HG03571 (cell line): ENCODE results near the gene INKA2.

Experiments used
- ATAC-seq: cut with Tn5 transposase; IDR thresholded peaks from one replicate; pipeline ENCODE4 v1.9.1; 2021; ENCODE audit not compliant: unreplicated experiment

Gene INKA2

GRCh38 chr1:111733183-111733991 lies 5.8 kb downstream of the INKA2 start:
- ATAC-seq = no peak

GRCh38 chr1:111732718-111733117 lies 6.5 kb downstream of the INKA2 start:
- no peak for ATAC-seq

- no peak for ATAC-seq
These were observed 7.2 kb downstream of the INKA2 start for GRCh38 chr1:111731956-111732355.

- no peak for ATAC-seq
These were observed 8.5 kb downstream of the INKA2 start for GRCh38 chr1:111730706-111731105.

- ATAC-seq = no peak
These were observed 9.1 kb downstream of the INKA2 start for GRCh38 chr1:111729946-111730681.

GRCh38 chr1:111729271-111729921 lies 9.8 kb downstream of the INKA2 start:
- no peak for ATAC-seq

- ATAC-seq = no peak
These were observed 12.1 kb downstream of the INKA2 start for GRCh38 chr1:111727056-111727455.

GRCh38 chr1:111725192-111725591 lies 14.0 kb downstream of the INKA2 start:
- no peak for ATAC-seq

- ATAC-seq = no peak
These were observed 15.3 kb downstream of the INKA2 start for GRCh38 chr1:111723871-111724270.

- no peak for ATAC-seq
These were observed 15.9 kb downstream of the INKA2 start for GRCh38 chr1:111723091-111723806.

- no peak for ATAC-seq
These were observed 18.0 kb downstream of the INKA2 start for GRCh38 chr1:111720977-111721786.

- no peak for ATAC-seq
These were observed 18.8 kb downstream of the INKA2 start for GRCh38 chr1:111720274-111720976.

GRCh38 chr1:111719674-111720132 lies 19.5 kb downstream of the INKA2 start:
- ATAC-seq = no peak

GRCh38 chr1:111719135-111719534 lies 20.1 kb downstream of the INKA2 start:
- ATAC-seq = no peak

GRCh38 chr1:111717450-111717849 lies 21.7 kb downstream of the INKA2 start:
- ATAC-seq = no peak

- no peak for ATAC-seq
These were observed 22.9 kb downstream of the INKA2 start for GRCh38 chr1:111716333-111716732.

- ATAC-seq = no peak
These were observed 29.2 kb downstream of the INKA2 start for GRCh38 chr1:111709986-111710385.

- ATAC-seq = no peak
These were observed 31.3 kb downstream of the INKA2 start for GRCh38 chr1:111707906-111708305.

- ATAC-seq = no peak
These were observed 32.3 kb downstream of the INKA2 start for GRCh38 chr1:111706921-111707320.

- no peak for ATAC-seq
These were observed 33.4 kb downstream of the INKA2 start for GRCh38 chr1:111705841-111706240.
